ENCODE data around the gene EGLN1.

The EGLN1 gene

DNA sequence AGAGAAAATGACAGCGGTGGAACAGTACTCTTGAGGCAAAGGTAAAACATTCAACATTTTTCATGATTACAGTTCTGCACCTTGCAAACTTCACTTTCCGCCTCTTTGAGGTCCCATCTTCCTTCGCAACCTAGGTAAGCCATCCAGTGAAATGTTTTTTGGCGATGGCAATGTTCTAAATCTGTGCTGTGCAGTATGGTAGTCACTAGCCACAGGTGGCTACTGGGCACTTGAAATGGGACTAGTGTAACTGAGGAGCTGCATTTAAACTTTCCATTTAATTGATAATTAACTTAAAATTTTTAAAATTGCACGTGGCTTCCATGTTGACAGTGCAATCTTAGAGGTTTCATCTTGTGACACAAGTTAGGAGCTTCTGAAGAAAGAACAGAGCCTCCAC, 97.4 kb downstream of the EGLN1 start:
- no peak for ATAC-seq

DNA sequence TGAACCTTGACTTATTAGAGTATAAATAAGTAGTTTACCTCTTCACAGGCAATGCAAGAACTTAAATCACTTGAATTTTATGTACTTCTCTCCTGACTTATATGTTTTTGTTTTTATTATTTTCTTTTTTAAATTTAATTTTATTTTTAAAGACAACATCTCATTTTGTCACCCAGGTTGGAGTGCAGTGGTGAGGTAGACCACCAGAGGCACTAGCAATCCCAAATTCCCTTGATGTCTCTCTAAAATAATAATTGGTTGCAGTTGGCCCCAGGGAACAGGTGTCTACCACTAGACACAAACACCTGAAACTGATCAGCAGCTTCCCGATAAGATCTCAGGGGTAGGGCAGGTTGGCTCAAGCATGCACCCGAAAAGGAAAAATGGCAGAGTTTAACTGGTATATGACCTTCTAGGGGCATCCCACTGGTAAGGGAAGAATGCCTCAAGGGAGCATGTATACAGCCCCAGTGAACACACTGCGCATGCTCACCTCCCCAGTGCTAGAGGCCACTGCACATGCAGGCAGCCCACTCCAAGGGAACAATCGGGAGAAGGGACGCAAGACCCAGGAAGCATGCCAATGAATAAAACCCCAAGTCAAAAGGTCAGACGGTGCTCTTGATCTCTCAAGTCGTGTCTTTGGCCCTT, 99.1 kb downstream of the EGLN1 start:
- ATAC-seq = no peak

DNA sequence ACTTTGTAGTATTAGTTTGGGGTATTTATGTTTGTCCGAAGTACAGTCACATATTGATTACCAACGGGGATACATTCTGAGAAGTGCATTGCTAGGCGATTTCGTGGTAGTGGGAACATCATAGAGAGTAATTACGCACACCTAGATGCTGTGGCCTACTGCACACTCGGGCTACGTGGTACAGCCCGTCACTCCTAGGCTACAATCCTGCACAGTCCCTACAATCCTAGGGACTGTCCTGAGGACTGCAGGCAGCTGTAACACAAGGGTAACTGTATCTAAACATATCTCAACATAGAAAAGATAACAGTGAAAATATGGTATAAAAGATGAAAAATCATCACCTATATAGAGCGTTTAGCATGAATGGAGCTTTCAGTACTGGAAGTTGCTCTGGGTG, 103.0 kb downstream of the EGLN1 start:
- no peak for ATAC-seq

DNA sequence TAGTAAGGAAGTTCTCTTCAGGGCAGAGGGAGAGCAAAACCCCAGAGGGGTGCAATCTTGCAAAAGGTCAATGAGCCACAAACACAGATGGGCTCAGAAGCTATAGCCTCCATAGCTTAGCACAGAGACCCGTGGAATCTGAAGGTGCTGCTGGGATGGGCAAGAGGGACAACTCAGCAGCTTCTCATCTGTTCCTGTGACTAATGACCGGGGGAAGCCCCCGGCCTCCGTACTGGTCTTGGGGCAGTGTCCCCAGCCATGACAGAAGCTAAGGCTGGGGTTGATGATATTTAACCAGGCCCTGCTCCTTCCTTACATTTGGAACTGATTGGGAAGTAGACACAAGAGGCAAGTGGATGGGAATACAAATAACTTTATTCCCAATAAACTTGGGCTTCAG, 103.5 kb downstream of the EGLN1 start:
- ATAC-seq = no peak

DNA sequence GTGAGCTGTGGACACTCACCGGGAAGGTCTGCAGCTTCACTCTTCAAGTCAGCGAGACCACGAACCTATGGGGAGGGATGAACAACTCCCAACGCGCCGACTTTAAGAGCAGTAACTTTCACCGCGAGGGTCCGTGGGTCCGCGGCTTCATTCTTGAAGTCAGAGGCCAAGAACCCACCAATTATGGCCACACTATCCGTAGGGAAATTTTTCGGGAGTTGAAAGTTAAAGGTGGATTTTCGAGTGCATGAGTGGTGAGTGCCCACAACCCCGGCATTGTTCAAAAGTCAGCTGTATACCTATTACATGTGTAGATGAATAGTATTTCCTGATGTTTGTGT, 104.1 kb downstream of the EGLN1 start:
- ATAC-seq = no peak

DNA sequence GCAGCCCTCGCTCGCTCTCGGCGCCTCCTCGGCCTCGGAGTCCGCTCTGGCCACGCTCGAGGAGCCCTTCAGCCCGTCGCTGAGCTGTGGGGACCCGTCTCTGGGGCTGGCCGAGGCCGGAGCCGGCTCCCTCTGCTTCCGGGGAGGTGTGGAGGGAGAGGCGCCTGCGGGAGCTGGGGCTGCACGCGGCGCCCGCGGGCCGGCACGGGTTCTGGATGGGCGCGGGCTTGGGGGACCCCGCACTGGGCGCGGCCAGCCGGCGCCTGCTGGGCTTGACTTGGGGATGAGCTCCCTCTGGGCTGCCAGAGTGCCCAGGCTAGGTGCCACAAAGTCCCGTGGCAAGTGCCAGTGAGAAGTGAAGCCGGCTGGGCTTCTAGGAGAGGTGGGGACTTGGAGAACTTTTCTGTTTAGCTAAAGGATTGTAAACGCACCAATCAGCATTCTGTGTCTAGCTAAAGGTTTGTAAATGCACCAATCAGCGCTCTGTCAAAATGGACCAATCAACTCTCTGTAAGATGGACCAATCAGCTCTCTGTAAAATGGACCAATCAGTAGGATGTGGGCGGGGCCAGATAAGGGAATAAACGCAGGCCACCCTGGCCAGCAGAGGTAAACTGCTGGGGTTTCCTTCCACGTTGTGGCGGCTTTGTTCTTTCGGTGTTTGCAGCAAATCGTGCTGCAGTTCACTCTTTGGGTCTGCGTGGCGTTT, 104.6 kb downstream of the EGLN1 start:
- no peak for ATAC-seq

DNA sequence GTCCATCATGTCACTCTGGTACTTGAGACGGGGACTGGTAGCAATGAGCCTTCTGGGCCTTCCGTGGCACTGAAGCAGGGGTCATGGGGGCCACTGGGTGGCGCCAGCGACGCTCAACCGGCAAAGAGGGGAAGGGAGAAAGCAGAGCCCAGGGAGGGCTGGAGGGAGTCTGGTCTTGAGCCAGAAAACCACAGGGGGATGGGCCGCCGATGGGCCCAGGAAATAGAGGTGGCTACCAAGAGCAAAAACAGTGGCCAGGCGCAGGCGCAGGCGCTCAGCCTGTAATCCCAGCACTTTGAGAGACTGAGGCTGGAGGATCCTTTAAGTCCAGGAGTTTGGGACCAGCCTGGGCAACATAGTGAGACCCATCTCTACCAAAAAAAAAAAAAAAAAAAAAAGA, 106.2 kb downstream of the EGLN1 start:
- peak; percentile 51 to 63 for ATAC-seq

Data from activated CD4-positive, CD25-positive, alpha-beta regulatory T cell treated with anti-CD3 and anti-CD28 coated beads, Interleukin-2, amount 50 U/mL, for 24 hours (primary cell).